Cardiac muscle cell (in vitro differentiated cells and primary cell): ENCODE measurements around the gene BOLA3. TPM values are rescaled to one million over a fixed set of nuclear protein-coding genes. Genes with fewer than 3 reads are reported as not detected.

ENCODE experiments used
- DNase-seq, 2 donors: peaks; one replicate each; pipeline versions ENCODE4 v3.0.0 to v3.0.0-alpha.2; 2010 to 2017; ENCODE audit warnings: low read depth in 1 of 2, low spot score in 1 of 2
- H3K27ac ChIP-seq: fragments of 200-600 bp; sonication (generic); 2 replicates; pipeline ENCODE4 v1.5.1; 2016
- H3K27me3 ChIP-seq: fragments of 200-600 bp; sonication (generic); 2 replicates; pipeline ENCODE4 v1.6.0; 2016; ENCODE audit warnings: control low read depth
- H3K36me3 ChIP-seq: fragments of 200-600 bp; sonication (generic); 2 replicates; pipeline ENCODE4 v1.5.1; 2016; ENCODE audit warnings: control low read depth
- H3K4me1 ChIP-seq: fragments of 200-600 bp; sonication (generic); 2 replicates; pipeline ENCODE4 v1.8.1; 2017; ENCODE audit warnings: low read depth, mild to moderate bottlenecking, mixed run types
- H3K4me3 ChIP-seq: fragments of 200-600 bp; sonication (generic); 2 replicates; pipeline ENCODE4 v1.5.1; 2016; ENCODE audit warnings: mild to moderate bottlenecking
- H3K9me3 ChIP-seq: fragments of 200-600 bp; sonication (generic); 2 replicates; pipeline ENCODE4 v1.5.1; 2017; ENCODE audit warnings: low read depth, mild to moderate bottlenecking, control low read depth
- polyA plus RNA-seq: library from polyadenylated mRNA; unstranded; fragments of >200 nt; fragmentation: Nextera tagmentation; extraction: Ambion mirVana; gene quantifications from 2 replicates; pipeline ENCODE4 v1.2.1, GENCODE V29; 2016
- total RNA-seq: library from RNA; depleted of rRNA; stranded (reverse); fragments of >200 nt; gene quantifications from 2 replicates; pipeline ENCODE4 v1.2.3, GENCODE V29; 2016
- TF ChIP-seq, protein P1 (sequence below): IDR thresholded peaks from 2 replicates; pipeline ENCODE4 v1.5.1; 2012; ENCODE audit warnings: low read depth, mild to moderate bottlenecking, low read length

BOLA3 gene
- total and polyA plus RNA-seq, 2 experiments from 2014 or later: 27.0 to 124 TPM

- H3K27ac ChIP-seq: no peak overlapping the region
- H3K4me3 ChIP-seq: no peak overlapping the region
- no peaks in the 10 kb centered on the region for H3K9me3 ChIP-seq
- peaks cover 15% of the 10 kb centered on the region for H3K36me3 ChIP-seq
- H3K4me1 ChIP-seq: no peaks in the 10 kb centered on the region
- no peak for DNase-seq
- TF ChIP-seq, protein P1, sequence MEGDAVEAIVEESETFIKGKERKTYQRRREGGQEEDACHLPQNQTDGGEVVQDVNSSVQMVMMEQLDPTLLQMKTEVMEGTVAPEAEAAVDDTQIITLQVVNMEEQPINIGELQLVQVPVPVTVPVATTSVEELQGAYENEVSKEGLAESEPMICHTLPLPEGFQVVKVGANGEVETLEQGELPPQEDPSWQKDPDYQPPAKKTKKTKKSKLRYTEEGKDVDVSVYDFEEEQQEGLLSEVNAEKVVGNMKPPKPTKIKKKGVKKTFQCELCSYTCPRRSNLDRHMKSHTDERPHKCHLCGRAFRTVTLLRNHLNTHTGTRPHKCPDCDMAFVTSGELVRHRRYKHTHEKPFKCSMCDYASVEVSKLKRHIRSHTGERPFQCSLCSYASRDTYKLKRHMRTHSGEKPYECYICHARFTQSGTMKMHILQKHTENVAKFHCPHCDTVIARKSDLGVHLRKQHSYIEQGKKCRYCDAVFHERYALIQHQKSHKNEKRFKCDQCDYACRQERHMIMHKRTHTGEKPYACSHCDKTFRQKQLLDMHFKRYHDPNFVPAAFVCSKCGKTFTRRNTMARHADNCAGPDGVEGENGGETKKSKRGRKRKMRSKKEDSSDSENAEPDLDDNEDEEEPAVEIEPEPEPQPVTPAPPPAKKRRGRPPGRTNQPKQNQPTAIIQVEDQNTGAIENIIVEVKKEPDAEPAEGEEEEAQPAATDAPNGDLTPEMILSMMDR: no peak
- no peaks in the 10 kb centered on the region for H3K27me3 ChIP-seq
Measured at GRCh38 chr2:74096052-74096451, 51.7 kb downstream of the BOLA3 start.

DNA sequence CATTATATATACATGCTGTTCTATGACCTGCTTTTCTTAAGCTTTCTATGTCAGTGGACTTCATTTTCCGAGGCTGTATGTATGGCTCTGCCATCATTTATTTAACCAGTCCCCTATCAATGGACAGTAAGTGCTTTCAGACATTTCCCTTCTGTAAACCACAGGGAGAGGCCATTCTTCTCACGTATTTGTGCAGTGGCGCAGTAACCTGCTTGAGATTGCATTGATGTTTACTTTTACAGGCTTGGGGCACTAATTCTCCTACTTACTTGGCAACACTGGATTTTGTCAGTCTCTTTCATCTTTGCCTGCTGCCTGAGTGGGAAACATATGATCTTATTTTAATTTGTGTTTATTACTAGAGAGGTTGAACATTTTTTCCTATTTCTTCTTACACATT, 52.1 kb downstream of the BOLA3 start:
- TF ChIP-seq, protein P1: no peak
- no peak for DNase-seq
- Histone ChIP-seq H3K9me3 (no peaks in the 10 kb centered on the region), H3K27ac (no peak overlapping the region), H3K4me3 (no peak overlapping the region), H3K4me1 (no peaks in the 10 kb centered on the region), H3K36me3 (peaks cover 18% of the 10 kb centered on the region), H3K27me3 (no peaks in the 10 kb centered on the region)

- no peaks in the 10 kb centered on the region for H3K9me3 ChIP-seq
- TF ChIP-seq, protein P1: no peak
- no peaks in the 10 kb centered on the region for H3K4me1 ChIP-seq
- no peaks in the 10 kb centered on the region for H3K27me3 ChIP-seq
- H3K4me3 ChIP-seq: no peak overlapping the region
- H3K27ac ChIP-seq: no peak overlapping the region
- H3K36me3 ChIP-seq: peaks cover 25% of the 10 kb centered on the region
- DNase-seq: no peak
Measured at GRCh38 chr2:74094291-74094690, 53.4 kb downstream of the BOLA3 start.

DNA sequence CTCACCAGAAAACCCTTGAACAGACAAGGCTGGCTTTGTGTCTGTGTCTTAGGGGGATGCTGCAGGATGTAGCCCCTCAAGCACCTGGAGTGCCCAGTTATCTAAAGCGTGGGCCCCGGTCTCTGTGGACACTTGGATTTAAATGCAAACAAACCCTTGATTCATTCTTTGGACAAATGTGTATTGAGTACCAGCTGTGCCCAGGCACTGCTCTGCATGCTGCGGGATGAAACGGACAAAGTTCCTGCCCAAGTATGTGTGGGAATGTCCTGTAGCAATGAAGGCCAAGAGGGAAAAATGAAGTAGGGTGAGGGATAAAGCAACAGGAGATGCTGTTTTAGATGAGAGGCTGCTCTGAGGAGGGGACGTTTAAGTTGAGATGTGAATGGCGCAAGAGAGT, 53.9 kb downstream of the BOLA3 start:
- no peak overlapping the region for H3K27ac ChIP-seq
- H3K9me3 ChIP-seq: no peaks in the 10 kb centered on the region
- no peak for DNase-seq
- TF ChIP-seq, protein P1: no peak
- no peaks in the 10 kb centered on the region for H3K27me3 ChIP-seq
- H3K4me1 ChIP-seq: no peaks in the 10 kb centered on the region
- no peak overlapping the region for H3K4me3 ChIP-seq
- H3K36me3 ChIP-seq: peaks cover 22% of the 10 kb centered on the region

GRCh38 chr2:74093426-74093825, 54.3 kb downstream of the BOLA3 start:
- Histone ChIP-seq H3K36me3 (peaks cover 20% of the 10 kb centered on the region), H3K9me3 (no peaks in the 10 kb centered on the region), H3K27me3 (no peaks in the 10 kb centered on the region), H3K4me3 (no peak overlapping the region), H3K4me1 (no peaks in the 10 kb centered on the region), H3K27ac (no peak overlapping the region)
- TF ChIP-seq, protein P1: no peak
- no peak for DNase-seq

DNA sequence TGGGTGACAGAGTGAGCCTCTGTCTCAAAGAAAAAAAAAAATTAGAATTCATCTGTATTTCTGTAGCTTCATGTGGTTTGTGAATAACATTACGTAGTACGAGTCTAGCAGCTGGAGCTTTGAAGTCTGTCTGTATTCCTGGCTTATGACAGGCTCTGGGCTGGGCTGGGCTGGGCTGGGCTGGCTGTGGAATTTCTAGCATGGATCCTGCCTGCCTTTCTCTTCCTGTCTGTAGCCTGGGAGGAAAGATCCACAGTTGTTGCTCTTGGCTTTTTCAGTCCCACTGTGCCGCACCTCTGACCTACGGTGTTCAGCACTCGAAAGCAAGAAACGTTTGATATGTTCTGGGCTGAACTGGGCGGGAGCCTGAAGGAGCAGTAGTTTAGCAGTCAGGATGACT, 55.4 kb downstream of the BOLA3 start:
- H3K36me3 ChIP-seq: peaks cover 23% of the 10 kb centered on the region
- no peak overlapping the region for H3K4me3 ChIP-seq
- no peaks in the 10 kb centered on the region for H3K4me1 ChIP-seq
- no peak overlapping the region for H3K27ac ChIP-seq
- no peak for DNase-seq
- TF ChIP-seq, protein P1: no peak
- no peaks in the 10 kb centered on the region for H3K27me3 ChIP-seq
- H3K9me3 ChIP-seq: no peaks in the 10 kb centered on the region
